ENCODE measurements around the gene EMX2.

The EMX2 gene

DNA sequence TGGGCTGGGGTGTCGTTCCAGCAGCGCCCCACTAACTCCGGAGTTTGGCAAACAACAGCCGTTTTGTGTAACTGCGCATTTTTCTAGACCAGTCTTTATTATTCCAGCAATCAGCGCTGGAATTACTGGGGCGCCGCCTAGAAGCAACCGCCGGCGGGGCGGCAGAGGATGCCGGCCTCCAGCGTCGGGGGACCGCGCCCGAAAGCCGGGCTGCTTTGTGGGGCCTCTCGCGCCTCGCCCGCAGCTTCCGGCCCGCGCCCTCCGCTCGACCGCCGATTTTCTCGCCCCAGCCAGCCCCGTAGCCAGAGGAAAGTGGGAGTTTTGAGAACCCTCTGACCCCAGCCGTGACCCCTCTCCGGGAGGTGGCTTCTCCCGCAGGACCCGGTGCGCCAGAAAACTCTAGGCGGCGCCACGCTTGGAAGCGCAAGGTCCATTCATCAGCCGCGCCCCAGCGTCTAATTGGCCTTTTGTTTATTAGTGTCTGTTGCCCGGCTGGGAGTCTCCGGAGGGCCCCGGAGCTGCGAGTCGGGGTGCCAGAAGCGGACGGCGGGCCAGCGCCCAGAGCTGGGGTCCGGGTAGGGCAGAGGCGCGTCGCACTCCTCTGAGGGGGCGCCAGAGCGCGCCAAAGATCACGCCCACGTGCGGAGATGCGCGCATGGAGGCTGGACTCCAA lies 10.7 kb downstream of the EMX2 start:
- H3K4me3 ChIP-seq (ENCODE audit: low read length), result no peak overlapping the region
- TF ChIP-seq ZNF274 (IDR thresholded peaks at IDR 0.05; ENCODE audit: low read depth, low read length), result no peak

DNA sequence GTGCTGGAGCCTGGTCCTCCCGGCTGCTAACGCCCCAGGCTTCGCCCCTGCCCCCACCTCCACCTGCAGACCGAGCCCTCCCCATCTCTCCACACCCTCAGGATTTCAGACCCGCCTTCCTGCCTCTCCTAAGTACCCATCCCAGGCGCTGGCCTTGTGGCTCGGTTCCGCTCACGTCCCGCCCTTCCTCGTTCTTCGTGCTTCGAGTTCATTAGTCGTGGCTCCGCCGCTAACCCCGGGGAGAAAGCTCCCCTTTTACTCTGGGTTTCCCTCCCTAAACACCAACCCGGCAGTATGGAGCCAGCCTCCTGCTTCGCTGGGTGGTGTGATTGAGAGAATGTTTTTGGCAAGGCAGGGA lies 11.2 kb downstream of the EMX2 start:
- no peak overlapping the region for H3K4me3 ChIP-seq (ENCODE audit: low read length)
- TF ChIP-seq ZNF274 (IDR thresholded peaks at IDR 0.05; ENCODE audit: low read depth, low read length), result no peak

DNA sequence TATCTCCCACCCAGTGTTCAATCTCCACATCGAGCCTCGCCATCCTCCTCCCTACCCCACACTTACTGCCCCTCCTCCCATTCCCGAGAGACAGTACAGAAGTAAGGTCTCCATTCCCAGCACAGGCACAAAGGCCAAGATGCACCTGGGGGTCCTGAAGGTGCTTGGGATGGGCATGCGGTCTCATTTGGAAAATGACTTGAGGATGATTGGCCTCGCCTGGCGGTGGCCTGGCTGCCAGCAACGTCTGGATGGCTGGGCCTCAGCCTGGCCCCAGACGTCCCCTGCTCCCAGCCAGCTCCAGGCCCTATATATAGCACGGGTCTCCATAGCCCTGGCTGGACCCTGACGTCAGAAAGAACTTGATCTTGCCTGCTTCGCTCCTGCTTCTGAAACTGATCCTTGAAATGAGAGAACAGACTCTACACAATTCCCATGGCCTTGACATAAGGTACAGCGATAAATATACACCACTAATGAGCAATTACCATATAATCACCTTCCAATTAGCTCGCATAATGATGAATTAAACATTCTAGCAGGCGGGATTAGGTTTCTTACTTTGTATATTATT lies 11.8 kb downstream of the EMX2 start:
- no peak overlapping the region for H3K4me3 ChIP-seq (ENCODE audit: low read length)
- no peak for TF ChIP-seq ZNF274 (IDR thresholded peaks at IDR 0.05; ENCODE audit: low read depth, low read length)

DNA sequence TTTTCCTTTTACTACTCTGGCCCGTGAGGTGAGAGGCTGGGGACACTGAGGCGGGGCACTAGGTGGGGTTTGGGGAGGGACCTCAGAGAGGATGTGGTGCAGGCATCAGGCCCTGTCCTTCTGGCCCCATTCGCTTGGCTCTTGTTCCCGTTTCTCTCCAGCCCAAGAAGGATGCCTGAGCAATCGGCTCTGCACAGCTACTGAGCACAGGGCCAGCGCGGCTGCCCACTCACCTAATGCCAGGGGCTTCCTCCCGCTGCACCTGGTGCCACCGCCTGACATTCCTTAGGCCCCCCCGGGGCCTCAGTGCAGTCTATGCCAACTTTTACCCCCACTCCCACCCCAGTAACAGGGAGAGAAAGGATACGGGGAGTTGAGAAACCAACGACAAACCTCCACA lies 12.5 kb downstream of the EMX2 start:
- TF ChIP-seq ZNF274 (IDR thresholded peaks at IDR 0.05; ENCODE audit: low read depth, low read length), result no peak
- no peak overlapping the region for H3K4me3 ChIP-seq (ENCODE audit: low read length)

DNA sequence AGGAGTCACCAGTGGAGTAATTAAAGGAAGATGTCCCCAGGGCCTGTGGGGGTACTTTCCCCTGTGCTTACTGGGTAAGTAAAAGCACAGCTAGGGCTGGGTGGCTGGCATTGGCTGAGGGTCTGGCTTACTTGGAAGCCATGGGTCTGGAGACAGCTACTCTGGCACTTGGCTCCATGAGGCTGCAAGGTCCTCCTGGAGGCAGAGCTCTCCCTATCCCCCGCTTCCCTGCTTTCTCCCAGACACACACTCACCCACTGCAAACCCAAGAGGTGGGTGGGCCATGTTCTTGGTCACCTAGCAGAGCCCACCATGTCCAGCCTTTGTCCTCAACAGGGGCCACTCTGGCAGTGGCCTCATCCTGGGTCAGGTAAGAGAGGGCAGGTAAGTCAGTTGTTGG lies 13.3 kb downstream of the EMX2 start:
- H3K4me3 ChIP-seq (ENCODE audit: low read length), result no peak overlapping the region
- no peak for TF ChIP-seq ZNF274 (IDR thresholded peaks at IDR 0.05; ENCODE audit: low read depth, low read length)

DNA sequence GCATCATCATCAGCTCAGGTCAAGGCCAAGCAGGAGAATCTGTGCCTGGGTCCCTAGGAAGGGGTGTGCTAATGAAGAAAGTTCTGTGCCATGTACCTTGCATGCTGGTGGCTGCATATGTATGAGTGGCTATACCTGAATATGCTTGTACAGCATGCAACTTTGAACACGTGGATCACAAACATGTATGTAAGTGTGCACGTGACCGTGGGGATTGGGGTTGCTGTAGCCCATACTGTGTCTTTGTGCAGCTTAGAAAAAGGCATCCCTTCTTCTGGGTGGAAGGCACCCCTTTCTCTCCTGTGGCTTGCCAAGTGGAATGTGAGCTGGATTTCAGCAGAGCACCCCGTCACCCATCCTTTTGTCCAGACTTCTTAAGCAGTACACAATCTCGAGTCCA lies 13.8 kb downstream of the EMX2 start:
- TF ChIP-seq ZNF274 (IDR thresholded peaks at IDR 0.05; ENCODE audit: low read depth, low read length), result no peak
- no peak overlapping the region for H3K4me3 ChIP-seq (ENCODE audit: low read length)

DNA sequence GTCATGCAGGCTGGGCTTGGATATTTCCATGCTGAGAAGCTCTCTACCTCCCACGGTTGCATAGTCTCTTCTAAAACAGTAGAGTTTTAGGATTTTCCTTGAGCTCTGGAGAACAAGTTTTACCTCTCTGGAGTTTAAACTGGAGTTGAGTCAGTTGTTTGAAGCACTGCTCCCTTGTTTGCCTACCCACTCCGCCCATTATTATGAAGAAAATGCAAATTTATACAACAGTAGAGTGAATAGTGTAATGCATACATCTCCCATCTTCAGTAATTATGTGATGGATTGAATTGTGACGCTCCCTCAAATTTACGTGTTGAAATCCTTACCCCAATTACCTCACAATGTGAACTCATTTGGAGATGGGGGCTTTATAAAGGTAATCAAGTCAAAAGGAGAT lies 17.2 kb downstream of the EMX2 start:
- TF ChIP-seq ZNF274 (IDR thresholded peaks at IDR 0.05; ENCODE audit: low read depth, low read length), result no peak
- no peak overlapping the region for H3K4me3 ChIP-seq (ENCODE audit: low read length)

DNA sequence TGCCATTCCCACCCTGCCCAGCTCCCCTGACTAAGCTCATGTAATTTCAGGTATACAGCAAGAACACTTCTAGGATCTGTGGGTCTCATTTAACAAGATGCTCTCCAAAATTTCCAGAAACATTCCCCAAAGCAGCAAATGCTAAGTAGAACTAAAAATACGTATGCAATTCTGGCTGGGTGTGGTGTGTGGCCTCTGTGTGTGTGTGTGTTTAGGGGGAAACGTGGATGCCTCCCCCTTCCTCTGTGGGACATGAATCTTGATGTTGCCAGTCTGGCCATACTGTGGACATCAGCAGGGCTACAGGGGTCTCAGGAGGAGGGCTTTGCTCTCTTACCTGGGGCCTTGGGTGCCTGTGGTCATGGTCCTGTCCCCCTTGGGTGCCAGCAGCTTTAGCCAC lies 18.4 kb downstream of the EMX2 start:
- H3K4me3 ChIP-seq (ENCODE audit: low read length), result no peak overlapping the region
- TF ChIP-seq ZNF274 (IDR thresholded peaks at IDR 0.05; ENCODE audit: low read depth, low read length), result no peak

DNA sequence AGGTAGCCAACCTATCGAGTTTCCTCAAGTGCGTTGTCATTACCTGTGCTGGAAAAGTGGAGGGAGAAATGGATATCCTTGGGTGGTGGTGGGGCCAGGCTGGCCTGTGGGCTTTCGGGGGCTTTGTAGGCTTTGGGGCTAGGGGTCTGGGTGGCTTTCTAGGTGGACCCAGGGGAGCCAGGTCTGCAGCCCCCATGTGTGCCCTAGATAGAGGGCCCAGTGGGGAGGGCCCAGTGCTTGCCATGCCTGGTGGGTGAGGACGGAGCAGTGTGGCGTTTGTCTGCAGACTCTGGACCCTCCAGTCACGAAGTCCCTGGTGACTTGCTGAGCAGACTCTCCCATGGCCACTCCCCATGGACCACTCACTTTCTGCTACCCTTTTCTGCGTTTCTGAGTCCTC lies 19.7 kb downstream of the EMX2 start:
- TF ChIP-seq ZNF274 (IDR thresholded peaks at IDR 0.05; ENCODE audit: low read depth, low read length), result no peak
- H3K4me3 ChIP-seq (ENCODE audit: low read length), result no peak overlapping the region

DNA sequence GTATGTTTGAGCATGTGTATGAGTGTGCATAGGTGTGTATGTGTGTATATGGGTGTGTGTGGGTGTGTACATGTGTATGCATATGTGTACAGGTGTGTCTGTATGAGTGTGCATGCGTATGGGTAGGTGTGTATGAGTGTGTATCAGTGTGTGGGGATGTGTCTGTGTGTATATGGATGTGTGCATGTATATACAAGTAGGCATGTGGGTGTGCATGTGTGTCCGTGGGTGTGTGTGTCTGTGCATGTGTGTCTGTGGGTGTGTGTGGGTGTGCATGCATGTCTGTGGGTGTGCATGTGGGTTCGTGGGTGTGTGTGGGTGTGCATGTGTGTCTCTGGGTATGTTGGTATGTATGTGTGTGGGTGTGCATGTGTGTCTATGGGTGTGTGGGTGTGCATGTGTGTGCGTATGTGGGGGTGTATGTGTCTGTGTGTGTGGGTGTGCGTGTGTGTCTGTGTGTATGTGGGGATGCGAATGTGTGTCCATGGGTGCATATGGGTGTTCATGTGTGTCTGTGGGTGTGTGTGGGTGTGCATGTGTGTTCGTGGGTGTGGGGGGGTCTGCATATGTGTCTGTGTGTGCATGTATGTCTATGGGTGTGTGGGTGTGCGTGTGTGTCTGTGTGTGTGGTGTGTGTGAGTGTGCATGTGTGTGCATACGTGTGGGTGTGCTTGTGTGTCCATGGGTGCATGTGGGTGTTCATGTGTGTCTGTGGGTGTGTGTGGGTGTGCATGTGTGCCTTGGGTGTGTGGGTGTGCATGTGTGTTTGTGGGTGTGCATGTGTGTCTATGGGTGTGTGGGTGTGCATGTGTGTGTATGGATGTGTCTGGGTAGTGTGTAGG lies 20.6 kb downstream of the EMX2 start:
- no peak overlapping the region for H3K4me3 ChIP-seq (ENCODE audit: low read length)

DNA sequence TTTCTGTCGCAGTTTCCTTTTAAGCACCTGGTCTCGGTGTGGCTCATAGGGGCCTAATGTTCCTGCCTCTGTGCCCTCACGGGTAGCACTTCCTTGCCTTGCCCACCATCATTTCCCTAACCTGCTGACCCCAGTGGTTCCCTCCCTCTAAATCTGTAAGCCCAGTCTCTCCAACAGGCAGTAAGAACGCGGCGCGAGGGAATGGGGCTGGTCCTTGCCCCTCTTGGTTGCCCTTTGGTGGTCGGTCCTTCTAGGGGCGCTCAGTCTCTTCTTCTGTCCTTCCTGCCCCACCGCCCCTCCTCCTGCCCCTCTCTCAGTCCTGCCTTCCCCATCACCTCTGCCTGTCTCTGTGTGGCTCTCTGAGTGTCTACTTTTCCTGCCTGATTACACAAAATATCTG lies 21.2 kb downstream of the EMX2 start:
- H3K4me3 ChIP-seq (ENCODE audit: low read length), result no peak overlapping the region

More for the DNA sequence above, 20.6 kb downstream of the EMX2 start:
- TF ChIP-seq ZNF274 (IDR thresholded peaks at IDR 0.05; ENCODE audit: low read depth, low read length), result no peak

DNA sequence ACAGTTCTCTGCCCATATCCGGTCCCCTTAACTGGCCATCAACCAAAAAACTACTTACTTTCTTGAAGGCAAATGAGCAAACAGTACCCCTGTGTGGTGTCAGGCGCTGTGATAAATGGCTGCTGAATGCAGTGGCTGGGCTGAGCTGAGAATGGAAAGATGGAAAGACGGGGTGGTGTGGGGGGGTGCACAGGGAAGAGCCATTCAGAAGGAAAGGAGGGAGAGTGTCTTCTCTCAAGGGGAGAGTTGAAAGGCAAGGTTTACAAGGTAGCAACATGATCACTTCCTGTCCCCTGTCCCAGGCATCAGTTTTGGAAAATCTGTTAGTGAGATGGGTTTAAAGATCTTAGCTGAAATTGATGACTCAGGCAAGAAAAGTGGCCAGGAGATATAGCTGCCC lies 22.5 kb downstream of the EMX2 start:
- no peak for TF ChIP-seq ZNF274 (IDR thresholded peaks at IDR 0.05; ENCODE audit: low read depth, low read length)
- no peak overlapping the region for H3K4me3 ChIP-seq (ENCODE audit: low read length)

More for the DNA sequence above, 21.2 kb downstream of the EMX2 start:
- no peak for TF ChIP-seq ZNF274 (IDR thresholded peaks at IDR 0.05; ENCODE audit: low read depth, low read length)

DNA sequence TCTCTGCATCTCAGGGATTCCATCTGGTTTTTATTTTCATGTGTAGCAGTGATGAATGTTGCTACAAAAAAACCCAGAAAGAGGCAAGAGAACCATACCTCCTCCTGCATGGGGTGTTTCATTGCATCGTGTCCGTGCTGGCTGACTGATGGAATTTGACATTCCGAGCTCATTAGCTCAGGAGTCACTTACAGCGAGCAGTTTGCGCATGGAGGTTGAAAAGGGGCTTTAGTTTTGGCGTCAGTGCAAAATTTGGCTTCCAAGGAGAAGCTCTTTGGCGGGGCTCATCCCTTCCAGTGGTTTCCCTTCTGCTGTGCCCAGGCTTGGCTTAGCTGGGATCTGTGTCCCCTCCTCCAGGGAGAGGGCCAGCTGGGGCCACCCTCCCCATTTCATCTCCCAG lies 25.8 kb downstream of the EMX2 start:
- no peak overlapping the region for H3K4me3 ChIP-seq (ENCODE audit: low read length)
- TF ChIP-seq ZNF274 (IDR thresholded peaks at IDR 0.05; ENCODE audit: low read depth, low read length), result no peak

DNA sequence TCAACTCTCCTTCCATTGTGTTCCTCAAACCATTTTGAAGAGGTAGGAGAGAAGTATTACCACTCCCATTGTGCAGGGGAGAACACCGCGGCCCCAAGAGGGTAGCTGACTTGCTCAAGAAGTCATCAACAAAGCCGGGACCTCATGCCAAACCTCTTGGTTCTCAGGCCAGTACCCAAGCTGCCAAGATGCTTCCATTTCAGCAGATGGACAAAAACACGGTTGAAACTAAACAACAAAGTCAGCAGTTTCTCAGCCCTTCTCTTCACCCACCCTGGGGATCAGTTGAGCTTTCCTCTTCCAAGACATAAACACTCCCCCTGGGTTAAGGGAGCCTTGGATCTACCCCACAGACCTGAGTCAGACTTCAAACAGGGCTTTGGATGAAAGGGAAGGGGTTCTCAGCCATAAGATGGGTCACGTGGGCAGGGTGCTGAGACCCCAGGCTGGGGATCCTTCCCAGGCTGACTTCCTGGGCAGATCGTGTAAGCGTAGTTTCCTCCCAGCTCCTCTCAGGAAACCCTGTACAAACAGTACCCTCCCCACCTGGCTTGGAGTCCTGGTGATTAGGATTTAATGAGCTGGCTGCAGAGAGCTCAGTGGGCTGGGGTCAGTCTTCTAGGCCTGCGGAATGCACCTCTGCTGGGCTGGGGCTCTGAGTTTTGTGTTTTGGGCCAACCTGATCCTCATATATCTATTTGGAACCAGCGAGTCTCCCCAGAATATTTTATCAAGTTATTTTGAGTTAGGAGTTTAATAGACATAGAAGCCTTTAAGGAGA lies 27.3 kb downstream of the EMX2 start:
- TF ChIP-seq ZNF274 (IDR thresholded peaks at IDR 0.05; ENCODE audit: low read depth, low read length), result no peak
- H3K4me3 ChIP-seq (ENCODE audit: low read length), result no peak overlapping the region
